Neuronal stem cell (in vitro differentiated cells): ENCODE data around the gene LTA.
A peak's percentile ranks its signal among the peaks of the same experiment; 100 is the strongest.
"Not testable (repeated sequence)": the region's sequence is repeated elsewhere in the genome, so short reads cannot be mapped to it uniquely, and the experiment has no call there.

ENCODE experiments used
- DNase-seq: peaks from one replicate; pipeline ENCODE4 v3.0.0-alpha.2; 2013; ENCODE audit warnings: low spot score
- H2AFZ ChIP-seq: one replicate; pipeline ENCODE4 v1.6.1; 2013; ENCODE audit warnings: mild to moderate bottlenecking, low read length, inconsistent platforms
- H2AK5ac ChIP-seq: 2 replicates; pipeline ENCODE4 v1.6.1; 2013; ENCODE audit warnings: low read depth, mild to moderate bottlenecking, inconsistent platforms, low read length, moderate library complexity, mixed read lengths
- H2BK120ac ChIP-seq: 2 replicates; pipeline ENCODE4 v1.6.1; 2013; ENCODE audit warnings: low read depth, mild to moderate bottlenecking, inconsistent platforms, low read length, moderate library complexity, mixed read lengths
- H2BK12ac ChIP-seq: one replicate; pipeline ENCODE4 v1.6.1; 2013; ENCODE audit warnings: low read length, inconsistent platforms
- H2BK15ac ChIP-seq: 2 replicates; pipeline ENCODE4 v1.6.1; 2013; ENCODE audit warnings: mild to moderate bottlenecking, low read length, inconsistent platforms, mixed read lengths
- H2BK5ac ChIP-seq: one replicate; pipeline ENCODE4 v1.6.1; 2013; ENCODE audit warnings: inconsistent platforms, mild to moderate bottlenecking, low read length, moderate library complexity
- H3K14ac ChIP-seq: one replicate; pipeline ENCODE4 v1.6.1; 2013; ENCODE audit warnings: low read length, inconsistent platforms
- H3K18ac ChIP-seq: 2 replicates; pipeline ENCODE4 v1.6.1; 2013; ENCODE audit warnings: low read length, inconsistent platforms
- H3K23ac ChIP-seq: 2 replicates; pipeline ENCODE4 v1.6.1; 2013; ENCODE audit warnings: low read depth, mild to moderate bottlenecking, mixed read lengths, low read length, inconsistent platforms; ENCODE audit not compliant: poor library complexity
- H3K27ac ChIP-seq: replicated peaks from 3 replicates; pipeline ENCODE4 v1.5.1; 2013; ENCODE audit warnings: low read length, inconsistent platforms
- H3K27me3 ChIP-seq, 3 experiments: 2 replicates each; pipeline ENCODE4 v1.6.1; 2013; ENCODE audit warnings: low read length in 3 of 3, mild to moderate bottlenecking in 2 of 3, inconsistent platforms in 1 of 3, low read depth in 1 of 3, mixed read lengths in 1 of 3, moderate library complexity in 1 of 3; ENCODE audit not compliant: control insufficient read depth in 3 of 3, insufficient read depth in 3 of 3
- H3K36me3 ChIP-seq, 2 donors: replicated peaks in 1 of 2; 2 replicates each; pipeline ENCODE4 v1.6.1; 2013; ENCODE audit warnings: low read length in 2 of 2; ENCODE audit not compliant: control insufficient read depth in 2 of 2, insufficient read depth in 2 of 2
- H3K4ac ChIP-seq: 2 replicates; pipeline ENCODE4 v1.6.1; 2013; ENCODE audit warnings: inconsistent platforms, mild to moderate bottlenecking, low read length, moderate library complexity
- H3K4me1 ChIP-seq, 2 donors: 1 replicate in 1 of 2; 2 replicates in 1 of 2; pipeline ENCODE4 v1.6.1; 2013; ENCODE audit warnings: low read length in 2 of 2, low read depth in 1 of 2; ENCODE audit not compliant: control insufficient read depth in 2 of 2, insufficient read depth in 1 of 2
- H3K4me2 ChIP-seq: one replicate; pipeline ENCODE4 v1.6.1; 2013; ENCODE audit warnings: mild to moderate bottlenecking, low read length, inconsistent platforms; ENCODE audit not compliant: insufficient read depth, poor library complexity, severe bottlenecking
- H3K4me3 ChIP-seq, 2 donors: 2 replicates each; pipeline ENCODE4 v1.5.1; 2013; ENCODE audit warnings: low read length in 2 of 2, mild to moderate bottlenecking in 2 of 2, inconsistent platforms in 1 of 2, moderate library complexity in 1 of 2
- H3K79me1 ChIP-seq: one replicate; pipeline ENCODE4 v1.6.1; 2013; ENCODE audit warnings: low read depth, mild to moderate bottlenecking, inconsistent platforms, low read length, moderate library complexity
- H3K9ac ChIP-seq: one replicate; pipeline ENCODE4 v1.6.1; 2013; ENCODE audit warnings: mild to moderate bottlenecking, low read depth, low read length, inconsistent platforms; ENCODE audit not compliant: poor library complexity
- H3K9me3 ChIP-seq, 2 donors: replicated peaks in 1 of 2; 2 replicates each; pipeline versions ENCODE3 to v1.6.1; 2013; ENCODE audit warnings: low read length in 2 of 2, mild to moderate bottlenecking in 2 of 2, inconsistent platforms in 1 of 2, low read depth in 1 of 2, mixed read lengths in 1 of 2, moderate library complexity in 1 of 2; ENCODE audit not compliant: control insufficient read depth in 2 of 2, insufficient read depth in 1 of 2
- H4K8ac ChIP-seq: one replicate; pipeline ENCODE4 v1.6.1; 2013; ENCODE audit warnings: low read depth, mild to moderate bottlenecking, inconsistent platforms, low read length, moderate library complexity
- H4K91ac ChIP-seq: one replicate; pipeline ENCODE4 v1.6.1; 2013; ENCODE audit warnings: low read length, low read depth, mild to moderate bottlenecking, inconsistent platforms; ENCODE audit not compliant: poor library complexity
- WGBS, 2 donors: extraction: QIAGEN DNeasy Blood & Tissue Kit; methylation state at CpG; one replicate each; pipeline ENCODE4 v1.1.7; 2013; ENCODE audit warnings: missing lambda C conversion rate in 2 of 2, mixed read lengths in 1 of 2; ENCODE audit not compliant: insufficient read length in 2 of 2, insufficient replicate concordance in 1 of 2; ENCODE audit errors: extremely low coverage in 2 of 2; 5-methylcytosine and 5-hydroxymethylcytosine counted together

The LTA gene

DNA sequence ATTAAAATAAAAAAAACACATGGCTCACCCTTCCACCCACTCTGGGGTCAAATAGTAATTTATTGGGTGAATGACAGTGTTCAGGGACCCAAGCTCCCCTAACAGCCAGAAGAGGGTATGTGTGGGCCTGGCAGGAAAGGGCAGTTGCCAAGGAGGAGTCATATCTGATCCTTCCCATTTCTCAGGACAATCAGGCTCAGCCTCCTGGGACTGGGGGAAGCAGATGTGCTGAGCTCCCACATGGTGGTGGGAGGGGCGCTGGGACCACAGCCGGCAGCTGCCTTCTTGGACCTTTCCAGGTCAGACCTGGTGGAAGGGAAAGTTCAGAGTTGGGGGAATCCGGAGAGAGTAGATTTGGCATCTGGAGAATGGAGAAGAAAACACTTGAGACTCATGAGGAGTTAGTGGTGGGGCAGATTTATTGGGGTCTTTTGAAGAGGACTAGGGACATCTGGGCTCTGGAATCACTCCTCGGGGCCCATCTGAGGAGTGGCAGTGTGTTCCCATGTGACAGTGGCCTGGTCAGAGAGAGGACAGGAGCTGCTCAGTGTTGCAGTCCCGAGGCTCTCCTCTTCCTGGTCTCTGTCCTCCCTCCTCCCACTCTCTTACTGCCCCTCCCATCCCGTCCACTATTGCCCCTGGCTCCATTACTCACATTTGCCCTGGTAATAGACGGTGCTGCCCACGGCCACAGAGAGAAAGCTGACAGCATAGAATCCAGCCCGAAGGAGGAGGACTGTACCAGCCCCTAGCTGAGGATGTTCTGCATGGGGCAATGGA lies 17.0 kb downstream of the LTA start:
- H3K4me2 ChIP-seq, result no peak overlapping the region
- no peak overlapping the region for H2BK12ac ChIP-seq
- H2AK5ac ChIP-seq, result peak overlapping the region; percentile 35
- no peak overlapping the region for H3K4me3 ChIP-seq
- no peak overlapping the region for H2BK5ac ChIP-seq
- H3K36me3 ChIP-seq, result no peaks in the 10 kb centered on the region
- H3K4me1 ChIP-seq, result peaks cover 2 to 4% of the 10 kb centered on the region in 2 donors
- no peak overlapping the region for H3K4ac ChIP-seq
- H4K91ac ChIP-seq, result no peak overlapping the region
- H2AFZ ChIP-seq, result peak overlapping the region; percentile 56
- H3K79me1 ChIP-seq, result no peaks in the 10 kb centered on the region
- no peak overlapping the region for H3K18ac ChIP-seq
- H2BK120ac ChIP-seq, result no peak overlapping the region
- no peak overlapping the region for H2BK15ac ChIP-seq
- H3K9me3 ChIP-seq, result no peaks in the 10 kb centered on the region
- H3K9ac ChIP-seq, result peak overlapping the region; percentile 25
- no peak overlapping the region for H3K27ac ChIP-seq
- no peak for DNase-seq
- H4K8ac ChIP-seq, result no peak overlapping the region
- peaks cover 0 to 11% (median 0%) of the 10 kb centered on the region in 3 experiments for H3K27me3 ChIP-seq
- peak overlapping the region; percentile 47 for H3K14ac ChIP-seq
- WGBS, 2 donors, result no CpG with 5 or more reads among the region's 9 CpGs
- H3K23ac ChIP-seq, result no peak overlapping the region

DNA sequence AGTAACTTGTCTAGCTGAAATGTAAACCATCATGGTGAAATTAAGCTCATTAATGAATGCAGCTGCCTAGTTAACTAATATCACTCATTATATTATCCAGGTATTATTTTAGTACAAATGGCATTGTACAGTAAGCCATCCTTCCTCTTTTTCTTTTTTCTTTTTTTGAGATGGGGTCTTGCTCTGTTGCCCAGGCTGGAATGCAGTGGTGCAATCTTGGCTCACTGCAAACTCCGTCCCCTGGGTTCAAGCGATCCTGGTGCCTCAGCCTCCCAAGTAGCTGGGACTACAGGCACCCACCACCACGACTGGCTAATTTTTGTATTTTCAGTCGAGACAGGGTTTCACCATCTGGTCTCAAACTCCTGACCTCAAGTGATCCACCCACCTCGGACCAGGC lies 18.6 kb downstream of the LTA start:
- not testable (repeated sequence) for H4K91ac ChIP-seq, H2AFZ ChIP-seq, H3K4me2 ChIP-seq, H4K8ac ChIP-seq, H3K79me1 ChIP-seq, H3K27ac ChIP-seq, H3K9me3 ChIP-seq, H2BK120ac ChIP-seq, H2BK5ac ChIP-seq, H3K14ac ChIP-seq, H3K36me3 ChIP-seq, H3K9ac ChIP-seq, H3K4ac ChIP-seq, DNase-seq, H3K4me3 ChIP-seq, H2BK12ac ChIP-seq, H2BK15ac ChIP-seq, H2AK5ac ChIP-seq, H3K4me1 ChIP-seq, H3K18ac ChIP-seq, H3K23ac ChIP-seq
- no CpG with 5 or more reads among the region's 5 CpGs for WGBS, 2 donors
- H3K27me3 ChIP-seq, result peaks cover 0 to 11% (median 0%) of the 10 kb centered on the region in 3 experiments

GRCh38 chr6:31592396-31592771 lies 20.3 kb downstream of the LTA start:
- Histone ChIP-seq H3K36me3 (no peaks in the 10 kb centered on the region), H2AFZ (no peak overlapping the region), H3K27ac (no peak overlapping the region), H3K14ac (no peak overlapping the region), H3K4ac (no peak overlapping the region), H3K23ac (no peak overlapping the region), H3K9me3 (peaks cover 0 to 4% of the 10 kb centered on the region in 2 donors), H3K4me1 (peaks cover 0 to 4% of the 10 kb centered on the region in 2 donors), H3K9ac (no peak overlapping the region), H4K8ac (peak overlapping the region; percentile 23), H2BK15ac (peak overlapping the region; percentile 10), H3K4me2 (no peak overlapping the region), H3K18ac (peak overlapping the region; percentile 35), H2BK5ac (no peak overlapping the region), H4K91ac (no peak overlapping the region), H2AK5ac (peak overlapping the region; percentile 25), H3K4me3 (no peak overlapping the region), H2BK120ac (peak overlapping the region; percentile 56), H3K27me3 (peaks cover 0 to 11% (median 0%) of the 10 kb centered on the region in 3 experiments), H3K79me1 (no peaks in the 10 kb centered on the region), H2BK12ac (peak overlapping the region; percentile 60)
- no peak for DNase-seq
- no CpG with 5 or more reads among the region's 7 CpGs for WGBS, 2 donors

- H3K27me3 ChIP-seq, result no peaks in the 10 kb centered on the region
- no peak overlapping the region for H3K18ac ChIP-seq
- H3K23ac ChIP-seq, result no peak overlapping the region
- no peak overlapping the region for H4K91ac ChIP-seq
- H3K4me1 ChIP-seq, result no peaks in the 10 kb centered on the region
- H2BK15ac ChIP-seq, result no peak overlapping the region
- H3K4me3 ChIP-seq, result no peak overlapping the region
- no peak overlapping the region for H2AK5ac ChIP-seq
- no peak for DNase-seq
- H3K79me1 ChIP-seq, result no peaks in the 10 kb centered on the region
- WGBS, 2 donors, result no CpG with 5 or more reads among the region's 2 CpGs
- no peak overlapping the region for H2BK5ac ChIP-seq
- H2BK120ac ChIP-seq, result no peak overlapping the region
- H3K36me3 ChIP-seq, result no peaks in the 10 kb centered on the region
- no peak overlapping the region for H3K4me2 ChIP-seq
- H3K14ac ChIP-seq, result no peak overlapping the region
- H2BK12ac ChIP-seq, result no peak overlapping the region
- H3K4ac ChIP-seq, result no peak overlapping the region
- no peak overlapping the region for H2AFZ ChIP-seq
- H3K27ac ChIP-seq, result no peak overlapping the region
- H3K9me3 ChIP-seq, result peaks cover 0 to 4% of the 10 kb centered on the region in 2 donors
- H4K8ac ChIP-seq, result no peak overlapping the region
- no peak overlapping the region for H3K9ac ChIP-seq
Observed at GRCh38 chr6:31597006-31597405, 24.9 kb downstream of the LTA start.
